DMS53 treated with DMSO at 0.1 percent for 48 hours (cell line): ENCODE results near the gene ZNF516.

Experiments
- DNase-seq: peaks from one replicate; lab custom pipeline; 2025; ENCODE audit not compliant: unreplicated experiment; lab: John Stamatoyannopoulos, UW

Gene ZNF516

GRCh38 chr18:76404345-76404831 lies 90.7 kb downstream of the ZNF516 start:
- no peak for DNase-seq

GRCh38 chr18:76402026-76402990 lies 92.7 kb downstream of the ZNF516 start:
- no peak for DNase-seq

- no peak for DNase-seq
Observed at GRCh38 chr18:76401498-76401897, 93.5 kb downstream of the ZNF516 start.

- no peak for DNase-seq
Observed at GRCh38 chr18:76399613-76400391, 95.2 kb downstream of the ZNF516 start.

GRCh38 chr18:76398896-76399612 lies 96.0 kb downstream of the ZNF516 start:
- peak; percentile 76 for DNase-seq

GRCh38 chr18:76398295-76398694 lies 96.7 kb downstream of the ZNF516 start:
- no peak for DNase-seq

GRCh38 chr18:76397631-76398030 lies 97.4 kb downstream of the ZNF516 start:
- DNase-seq = no peak

GRCh38 chr18:76396792-76397191 lies 98.2 kb downstream of the ZNF516 start:
- no peak for DNase-seq

GRCh38 chr18:76395609-76396008 lies 99.4 kb downstream of the ZNF516 start:
- DNase-seq = no peak

- no peak for DNase-seq
Observed at GRCh38 chr18:76394780-76395476, 100.1 kb downstream of the ZNF516 start.

- DNase-seq = no peak
Observed at GRCh38 chr18:76392349-76392748, 102.7 kb downstream of the ZNF516 start.

- DNase-seq = no peak
Observed at GRCh38 chr18:76391746-76392145, 103.3 kb downstream of the ZNF516 start.

- no peak for DNase-seq
Observed at GRCh38 chr18:76391038-76391437, 104.0 kb downstream of the ZNF516 start.

- no peak for DNase-seq
Observed at GRCh38 chr18:76390452-76391035, 104.5 kb downstream of the ZNF516 start.

- DNase-seq = no peak
Observed at GRCh38 chr18:76389716-76390115, 105.3 kb downstream of the ZNF516 start.

- no peak for DNase-seq
Observed at GRCh38 chr18:76388891-76389423, 106.1 kb downstream of the ZNF516 start.

- DNase-seq = no peak
Observed at GRCh38 chr18:76388261-76388660, 106.8 kb downstream of the ZNF516 start.

- DNase-seq = no peak
Observed at GRCh38 chr18:76387608-76388007, 107.4 kb downstream of the ZNF516 start.

- no peak for DNase-seq
Observed at GRCh38 chr18:76386886-76387285, 108.2 kb downstream of the ZNF516 start.

- DNase-seq = no peak
Observed at GRCh38 chr18:76386071-76386470, 109.0 kb downstream of the ZNF516 start.
